Testis (tissue), 2 donors: Measurements from ENCODE around the gene FUZ.

ENCODE experiments used
- CTCF ChIP-seq, 3 experiments: fragments of 450-650 bp in 2 of 3; fragments of 200-600 bp in 1 of 3; sonication (generic) in 1 of 3; IDR thresholded peaks; one replicate each; pipeline ENCODE4 v1.5.1; 2016 to 2019; ENCODE audit warnings: antibody characterized with exemption in 3 of 3, mild to moderate bottlenecking in 2 of 3, moderate library complexity in 1 of 3
- POLR2A ChIP-seq: fragments of 450-650 bp; IDR thresholded peaks from one replicate; pipeline ENCODE4 v1.6.1; 2017; ENCODE audit warnings: antibody characterized with exemption, mild to moderate bottlenecking, moderate library complexity

- TF ChIP-seq CTCF (IDR thresholded peaks at IDR 0.05) (no peak), POLR2A (no peak)
Measured at GRCh38 chr19:49782515-49782914, 30.6 kb downstream of the FUZ start.
